GM12878 (cell line): ENCODE results near the gene ADAM11. TPM values are rescaled to one million over a fixed set of nuclear protein-coding genes. Genes with fewer than 3 reads are reported as not detected.

Source experiments
- ATAC-seq: fragments of 200-7000 bp; cut with Tn5 transposase; 3 replicates; pipeline ENCODE4 v1.9.1; 2020; ENCODE audit warnings: mild to moderate bottlenecking, moderate library complexity
- BruUV-seq: library from RNA; stranded (reverse); fragments of 400-500 nt; replicated peaks from 2 replicates; lab custom pipeline; 2021; lab: Mats Ljungman, UMichigan
- CTCF ChIA-PET: fragments of 300-600 bp; sonication (Branson Sonifier 250); formaldehyde crosslinking; extraction: SDS; loops from one replicate; lab custom pipeline; 2021; ENCODE audit warnings: inconsistent platforms; lab: Yijun Ruan, JAX
- POLR2A ChIA-PET: fragments of 350-600 bp; formaldehyde crosslinking; extraction: SDS; loops from one replicate; lab custom pipeline; 2021; ENCODE audit warnings: inconsistent platforms; lab: Charles Lee
- RAD21 ChIA-PET: fragments of 300-600 bp; sonication (Branson Sonifier 250); formaldehyde crosslinking; loops from one replicate; lab custom pipeline; 2023; ENCODE audit warnings: antibody characterized with exemption; ENCODE audit not compliant: unreplicated experiment; lab: Charles Lee
- SMC1A ChIA-PET: fragments of 300-600 bp; sonication (Branson Sonifier 250); formaldehyde crosslinking; loops from one replicate; lab custom pipeline; 2023; ENCODE audit not compliant: unreplicated experiment, uncharacterized antibody; lab: Charles Lee
- DNase-seq: peaks from one replicate; pipeline ENCODE4 v3.0.0-alpha.2; 2011; ENCODE audit warnings: low read depth, low spot score
- FAIRE-seq: peaks from 3 replicates; lab custom pipeline; 2011; peaks lifted over from hg19 to GRCh38; lab: Jason Lieb, UNC
- H2AFZ ChIP-seq: 2 replicates; pipeline ENCODE4 v1.6.0; 2011; ENCODE audit warnings: low read depth, low read length, control low read depth; ENCODE audit not compliant: control insufficient read depth
- H3K27ac ChIP-seq: 2 replicates; pipeline ENCODE4 v1.5.1; 2011; ENCODE audit warnings: control low read depth; ENCODE audit not compliant: control insufficient read depth, insufficient read depth
- H3K27me3 ChIP-seq, 2 experiments: replicated peaks in 1 of 2; 2 replicates each; pipeline versions ENCODE4 v1.6.0 to v1.6.1; 2011; ENCODE audit warnings: low read length in 1 of 2; ENCODE audit not compliant: control insufficient read depth in 2 of 2, insufficient read depth in 2 of 2
- H3K36me3 ChIP-seq, 2 experiments: 2 replicates each; pipeline ENCODE4 v1.5.1; 2011; ENCODE audit warnings: low read length in 1 of 2; ENCODE audit not compliant: control insufficient read depth in 2 of 2, insufficient read depth in 2 of 2
- H3K4me1 ChIP-seq: 2 replicates; pipeline ENCODE4 v1.6.1; 2011; ENCODE audit warnings: mild to moderate bottlenecking, low read length, moderate library complexity, mixed read lengths; ENCODE audit not compliant: control insufficient read depth, insufficient read depth
- H3K4me2 ChIP-seq: 2 replicates; pipeline ENCODE4 v1.6.0; 2011; ENCODE audit warnings: control low read depth; ENCODE audit not compliant: control insufficient read depth, insufficient read depth
- H3K4me3 ChIP-seq: fragments of 200-600 bp; sonication (generic); 2 replicates; pipeline ENCODE4 v1.5.1; 2016
- H3K79me2 ChIP-seq: 2 replicates; pipeline ENCODE4 v1.6.0; 2011; ENCODE audit warnings: low read length; ENCODE audit not compliant: control insufficient read depth, insufficient read depth
- H3K9ac ChIP-seq: 2 replicates; pipeline ENCODE4 v1.8.0; 2011; ENCODE audit warnings: low read length, control low read depth, mixed read lengths; ENCODE audit not compliant: control insufficient read depth, insufficient read depth
- H3K9me3 ChIP-seq: replicated peaks from 3 replicates; pipeline ENCODE4 v1.5.1; 2011; ENCODE audit warnings: mild to moderate bottlenecking, low read length; ENCODE audit not compliant: control insufficient read depth, insufficient read depth
- H4K20me1 ChIP-seq: 2 replicates; pipeline ENCODE4 v1.6.0; 2011; ENCODE audit not compliant: control insufficient read depth, insufficient read depth
- CHD4 ChIP-seq: fragments of 200-600 bp; sonication (generic); IDR thresholded peaks from 2 replicates; pipeline ENCODE4 v1.6.1; 2016; ENCODE audit warnings: mild to moderate bottlenecking
- EZH2 ChIP-seq: IDR thresholded peaks from 2 replicates; pipeline ENCODE4 v1.6.1; 2012; ENCODE audit warnings: low read depth, mild to moderate bottlenecking, control low read depth, inconsistent platforms, low read length, borderline replicate concordance; ENCODE audit not compliant: control insufficient read depth
- WGBS: methylation state at CpG from one replicate; pipeline ENCODE4 v1.1.6; 2016; ENCODE audit warnings: low lambda C conversion rate; ENCODE audit not compliant: insufficient replicate concordance, insufficient coverage; ENCODE audit errors: missing lambda C conversion rate; 5-methylcytosine and 5-hydroxymethylcytosine counted together
- in situ Hi-C: fragments of 300-500 bp; cut with MboI; formaldehyde crosslinking; loops from 9 replicates; pipeline ENCODE4 v1.14.3; 2018; ENCODE audit warnings: mixed read lengths
- intact Hi-C: fragments of 100-400 bp; cut with micrococcal nuclease; formaldehyde crosslinking; loops from one replicate; pipeline ENCODE4 v1.14.2; 2022; ENCODE audit not compliant: unreplicated experiment
- polyA plus RNA-seq, 11 experiments: library from polyadenylated mRNA; depleted of rRNA in 4 of 11; unstranded in 6 of 11; stranded (reverse) in 5 of 11; fragments of >200 nt; fragmentation: Nextera tagmentation in 4 of 11; fragmentation: Illumina TruSeq in 1 of 11; extraction: Ambion mirVana in 4 of 11; extraction: Trizol in 1 of 11; gene quantifications; 1 replicate in 1 of 11; 2 replicates in 10 of 11; pipeline versions ENCODE4 v1.2.1 to v1.2.3, GENCODE V29; 2011 to 2016; ENCODE audit warnings: inconsistent platforms in 2 of 11, missing spikeins in 2 of 11, low read depth in 1 of 11
- total RNA-seq, 4 experiments: library from RNA; depleted of rRNA in 3 of 4; stranded (reverse); fragments of >200 nt in 3 of 4; fragmentation: Illumina TruSeq in 1 of 4; extraction: Trizol in 1 of 4; gene quantifications; 2 replicates each; pipeline versions ENCODE4 v1.2.1 to v1.2.3, GENCODE V29; 2013 to 2021
- TF ChIP-seq, protein P1 (sequence below): fragments of 150-350 bp; IDR thresholded peaks from 2 replicates; pipeline ENCODE4 v1.6.1; 2016; ENCODE audit warnings: low read depth, low read length

ADAM11 gene
- total and polyA plus RNA-seq, 10 of the 15 experiments (the other 5 are each of a cell fraction or from before 2014, with no cell fraction given) = 0.03 to 0.37 (median 0.06) TPM; not detected in 3

GRCh38 chr17:44801880-44802279 lies 43.1 kb downstream of the ADAM11 start:
- whole genome bisulfite sequencing = 92% methylated on average over 5 of the region's 5 CpGs
- H3K36me3 ChIP-seq = no peaks in the 10 kb centered on the region
- no peaks in the 10 kb centered on the region for H3K79me2 ChIP-seq
- in situ Hi-C loops = no loop called here
- H3K4me3 ChIP-seq = no peak overlapping the region
- intact Hi-C loops = no loop called here
- SMC1A ChIA-PET = no interaction called here
- TF ChIP-seq, protein P1, sequence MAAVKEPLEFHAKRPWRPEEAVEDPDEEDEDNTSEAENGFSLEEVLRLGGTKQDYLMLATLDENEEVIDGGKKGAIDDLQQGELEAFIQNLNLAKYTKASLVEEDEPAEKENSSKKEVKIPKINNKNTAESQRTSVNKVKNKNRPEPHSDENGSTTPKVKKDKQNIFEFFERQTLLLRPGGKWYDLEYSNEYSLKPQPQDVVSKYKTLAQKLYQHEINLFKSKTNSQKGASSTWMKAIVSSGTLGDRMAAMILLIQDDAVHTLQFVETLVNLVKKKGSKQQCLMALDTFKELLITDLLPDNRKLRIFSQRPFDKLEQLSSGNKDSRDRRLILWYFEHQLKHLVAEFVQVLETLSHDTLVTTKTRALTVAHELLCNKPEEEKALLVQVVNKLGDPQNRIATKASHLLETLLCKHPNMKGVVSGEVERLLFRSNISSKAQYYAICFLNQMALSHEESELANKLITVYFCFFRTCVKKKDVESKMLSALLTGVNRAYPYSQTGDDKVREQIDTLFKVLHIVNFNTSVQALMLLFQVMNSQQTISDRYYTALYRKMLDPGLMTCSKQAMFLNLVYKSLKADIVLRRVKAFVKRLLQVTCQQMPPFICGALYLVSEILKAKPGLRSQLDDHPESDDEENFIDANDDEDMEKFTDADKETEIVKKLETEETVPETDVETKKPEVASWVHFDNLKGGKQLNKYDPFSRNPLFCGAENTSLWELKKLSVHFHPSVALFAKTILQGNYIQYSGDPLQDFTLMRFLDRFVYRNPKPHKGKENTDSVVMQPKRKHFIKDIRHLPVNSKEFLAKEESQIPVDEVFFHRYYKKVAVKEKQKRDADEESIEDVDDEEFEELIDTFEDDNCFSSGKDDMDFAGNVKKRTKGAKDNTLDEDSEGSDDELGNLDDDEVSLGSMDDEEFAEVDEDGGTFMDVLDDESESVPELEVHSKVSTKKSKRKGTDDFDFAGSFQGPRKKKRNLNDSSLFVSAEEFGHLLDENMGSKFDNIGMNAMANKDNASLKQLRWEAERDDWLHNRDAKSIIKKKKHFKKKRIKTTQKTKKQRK = no peak
- no peak for TF ChIP-seq EZH2
- TF ChIP-seq CHD4 = no peak
- TF ChIP-seq, all 136 proteins: peak for 0
- ATAC-seq = no peak
- Histone ChIP-seq H3K9ac (no peak overlapping the region), H4K20me1 (no peaks in the 10 kb centered on the region), H3K27ac (no peak overlapping the region), H3K4me1 (no peaks in the 10 kb centered on the region), H3K9me3 (no peaks in the 10 kb centered on the region), H3K27me3 (no peaks in the 10 kb centered on the region), H2AFZ (no peak overlapping the region), H3K4me2 (no peak overlapping the region)
- FAIRE-seq = no peak
- POLR2A ChIA-PET = no interaction called here
- no TSS peak for BruUV-seq
- RAD21 ChIA-PET = no interaction called here
- DNase-seq = no peak
- CTCF ChIA-PET = interaction anchor here (1.4 kb wide), 1 partner anchor 65 kb away, joined by 4 read pairs; no protein-coding TSS in a partner anchor
